CD14-positive monocyte (primary cell): Measurements from ENCODE around the gene APC. TPM values are rescaled to one million over a fixed set of nuclear protein-coding genes. Genes with fewer than 3 reads are reported as not detected.

Experiments used
- DNase-seq, 3 donors: peaks; one replicate each; pipeline ENCODE4 v3.0.0-alpha.2; 2011 to 2022
- H2AFZ ChIP-seq: 2 replicates; pipeline ENCODE4 v1.6.0; 2012; ENCODE audit warnings: mild to moderate bottlenecking, low read depth, low read length, inconsistent platforms; ENCODE audit not compliant: insufficient read depth, poor library complexity, severe bottlenecking
- H3K27ac ChIP-seq, 2 donors: 1 replicate in 1 of 2; 2 replicates in 1 of 2; pipeline ENCODE4 v1.5.1; 2012 to 2013; ENCODE audit warnings: low read length in 2 of 2, control low read depth in 1 of 2, inconsistent platforms in 1 of 2, low read depth in 1 of 2, mild to moderate bottlenecking in 1 of 2
- H3K27me3 ChIP-seq, 2 donors: one replicate each; pipeline versions ENCODE4 v1.6.0 to v1.6.1; 2011 to 2013; ENCODE audit warnings: low read length in 2 of 2; ENCODE audit not compliant: control insufficient read depth in 2 of 2, insufficient read depth in 2 of 2
- H3K36me3 ChIP-seq, 2 donors: replicated peaks in 1 of 2; 1 replicate in 1 of 2; 2 replicates in 1 of 2; pipeline versions ENCODE4 v1.5.1 to v1.6.1; 2012 to 2013; ENCODE audit warnings: low read length in 2 of 2, control low read depth in 1 of 2, inconsistent platforms in 1 of 2, mild to moderate bottlenecking in 1 of 2; ENCODE audit not compliant: insufficient read depth in 2 of 2, control insufficient read depth in 1 of 2
- H3K4me1 ChIP-seq, 2 donors: 1 replicate in 1 of 2; 2 replicates in 1 of 2; pipeline versions ENCODE4 v1.5.1 to v1.6.1; 2012 to 2013; ENCODE audit warnings: low read length in 2 of 2, control low read depth in 1 of 2, inconsistent platforms in 1 of 2, mild to moderate bottlenecking in 1 of 2, moderate library complexity in 1 of 2; ENCODE audit not compliant: insufficient read depth in 2 of 2, control insufficient read depth in 1 of 2
- H3K4me2 ChIP-seq: replicated peaks from 2 replicates; pipeline ENCODE3; 2012; ENCODE audit warnings: low read length, moderate library complexity, mild to moderate bottlenecking; ENCODE audit not compliant: poor library complexity, severe bottlenecking; ENCODE audit errors: extremely low read depth
- H3K4me3 ChIP-seq, 3 experiments: fragments of 200-600 bp in 1 of 3; sonication (generic) in 1 of 3; replicated peaks in 1 of 3; 1 replicate in 2 of 3; 2 replicates in 1 of 3; pipeline ENCODE4 v1.5.1; 2011 to 2013; ENCODE audit warnings: low read length in 3 of 3, mild to moderate bottlenecking in 3 of 3, control low read depth in 2 of 3, low read depth in 2 of 3, inconsistent platforms in 1 of 3, moderate library complexity in 1 of 3
- H3K79me2 ChIP-seq: 2 replicates; pipeline ENCODE4 v1.6.0; 2012; ENCODE audit warnings: mild to moderate bottlenecking, control low read depth, inconsistent platforms, low read length, moderate library complexity; ENCODE audit not compliant: insufficient read depth
- H3K9ac ChIP-seq: 2 replicates; pipeline ENCODE4 v1.6.0; 2017; ENCODE audit warnings: low read length, mild to moderate bottlenecking; ENCODE audit not compliant: insufficient read depth, poor library complexity, severe bottlenecking
- H3K9me3 ChIP-seq, 2 donors: replicated peaks in 1 of 2; 1 replicate in 1 of 2; 2 replicates in 1 of 2; pipeline versions ENCODE4 v1.5.1 to v1.6.1; 2012 to 2013; ENCODE audit warnings: low read length in 2 of 2, control low read depth in 1 of 2; ENCODE audit not compliant: control insufficient read depth in 1 of 2, insufficient read depth in 1 of 2
- H4K20me1 ChIP-seq: 2 replicates; pipeline ENCODE4 v1.6.0; 2012; ENCODE audit warnings: mild to moderate bottlenecking, low read length, control low read depth, moderate library complexity; ENCODE audit not compliant: insufficient read depth
- H3K27ac Mint-ChIP-seq, 7 donors: one replicate each; pipeline ENCODE4 v1.8.0; 2020; ENCODE audit warnings: mild to moderate bottlenecking in 7 of 7, mixed read lengths in 7 of 7, moderate library complexity in 6 of 7, inconsistent platforms in 2 of 7
- H3K27me3 Mint-ChIP-seq, 3 donors: one replicate each; pipeline ENCODE4 v1.8.0; 2021 to 2022; ENCODE audit warnings: low read depth in 3 of 3, mild to moderate bottlenecking in 3 of 3, mixed read lengths in 3 of 3, moderate library complexity in 3 of 3, inconsistent platforms in 1 of 3
- H3K36me3 Mint-ChIP-seq, 2 donors: one replicate each; pipeline ENCODE4 v1.8.0; 2020; ENCODE audit warnings: mixed read lengths in 2 of 2, inconsistent platforms in 1 of 2, mild to moderate bottlenecking in 1 of 2
- H3K4me1 Mint-ChIP-seq: one replicate; pipeline ENCODE4 v1.8.0; 2020; ENCODE audit warnings: mild to moderate bottlenecking, mixed read lengths
- H3K4me3 Mint-ChIP-seq, 2 donors: one replicate each; pipeline ENCODE4 v1.8.0; 2020; ENCODE audit warnings: mild to moderate bottlenecking in 2 of 2, mixed read lengths in 2 of 2, moderate library complexity in 1 of 2
- H3K9me3 Mint-ChIP-seq, 7 donors: one replicate each; pipeline ENCODE4 v1.8.0; 2020 to 2022; ENCODE audit warnings: mixed read lengths in 7 of 7, mild to moderate bottlenecking in 6 of 7, moderate library complexity in 6 of 7, inconsistent platforms in 2 of 7
- WGBS: methylation state at CpG from one replicate; pipeline ENCODE4 v1.1.5; 2013; ENCODE audit warnings: missing lambda C conversion rate; ENCODE audit not compliant: insufficient coverage; 5-methylcytosine and 5-hydroxymethylcytosine counted together
- intact Hi-C, 2 donors: fragments of 100-400 bp; cut with micrococcal nuclease; formaldehyde crosslinking; loops; one replicate each; pipeline versions ENCODE4 v1.15.0 to v1.15.1; 2023
- polyA plus RNA-seq, 3 donors: library from polyadenylated mRNA; depleted of rRNA in 1 of 3; unstranded in 2 of 3; stranded (reverse) in 1 of 3; fragments of 300-500 nt in 2 of 3; fragments of >200 nt in 1 of 3; fragmentation: Illumina TruSeq in 2 of 3; gene quantifications; 1 replicate in 2 of 3; 2 replicates in 1 of 3; pipeline ENCODE4 v1.2.3, GENCODE V29; 2012 to 2021
- TF ChIP-seq, protein P1 (sequence below): fragments of 200-600 bp; IDR thresholded peaks from one replicate; pipeline ENCODE4 v1.8.0; 2022; ENCODE audit warnings: antibody characterized with exemption, mild to moderate bottlenecking

APC gene
- polyA plus RNA-seq, 3 donors: 6.5 to 13.6 (median 9.0) TPM

- DNase-seq: no peak
- Histone ChIP-seq H3K27me3 (no peaks in the 10 kb centered on the region), H3K4me1 (peaks cover 0 to 2% of the 10 kb centered on the region in 2 donors), H3K4me2 (no peak overlapping the region), H3K9ac (no peak overlapping the region), H2AFZ (no peak overlapping the region), H3K4me3 (no peak overlapping the region), H3K9me3 (no peaks in the 10 kb centered on the region), H4K20me1 (no peaks in the 10 kb centered on the region), H3K79me2 (no peaks in the 10 kb centered on the region), H3K27ac (no peak overlapping the region), H3K36me3 (peaks cover 2 to 13% of the 10 kb centered on the region in 2 donors)
- H3K4me3 Mint-ChIP-seq: no peak overlapping the region
- no peaks in the 10 kb centered on the region for H3K9me3 Mint-ChIP-seq
- TF ChIP-seq, protein P1, sequence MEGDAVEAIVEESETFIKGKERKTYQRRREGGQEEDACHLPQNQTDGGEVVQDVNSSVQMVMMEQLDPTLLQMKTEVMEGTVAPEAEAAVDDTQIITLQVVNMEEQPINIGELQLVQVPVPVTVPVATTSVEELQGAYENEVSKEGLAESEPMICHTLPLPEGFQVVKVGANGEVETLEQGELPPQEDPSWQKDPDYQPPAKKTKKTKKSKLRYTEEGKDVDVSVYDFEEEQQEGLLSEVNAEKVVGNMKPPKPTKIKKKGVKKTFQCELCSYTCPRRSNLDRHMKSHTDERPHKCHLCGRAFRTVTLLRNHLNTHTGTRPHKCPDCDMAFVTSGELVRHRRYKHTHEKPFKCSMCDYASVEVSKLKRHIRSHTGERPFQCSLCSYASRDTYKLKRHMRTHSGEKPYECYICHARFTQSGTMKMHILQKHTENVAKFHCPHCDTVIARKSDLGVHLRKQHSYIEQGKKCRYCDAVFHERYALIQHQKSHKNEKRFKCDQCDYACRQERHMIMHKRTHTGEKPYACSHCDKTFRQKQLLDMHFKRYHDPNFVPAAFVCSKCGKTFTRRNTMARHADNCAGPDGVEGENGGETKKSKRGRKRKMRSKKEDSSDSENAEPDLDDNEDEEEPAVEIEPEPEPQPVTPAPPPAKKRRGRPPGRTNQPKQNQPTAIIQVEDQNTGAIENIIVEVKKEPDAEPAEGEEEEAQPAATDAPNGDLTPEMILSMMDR: no peak
- intact Hi-C loops: no loop called here
- WGBS: no CpG with 5 or more reads among the region's 1 CpG
- H3K27ac Mint-ChIP-seq: no peak overlapping the region
- peaks cover 5% of the 10 kb centered on the region for H3K4me1 Mint-ChIP-seq
- peaks cover 3 to 4% (median 3%) of the 10 kb centered on the region in 3 donors for H3K27me3 Mint-ChIP-seq
- peaks cover 16 to 23% of the 10 kb centered on the region in 2 donors for H3K36me3 Mint-ChIP-seq
Observed at GRCh38 chr5:112844489-112844888, 106.8 kb downstream of the APC start.

GRCh38 chr5:112846556-112846955, 108.9 kb downstream of the APC start:
- Histone ChIP-seq H3K4me2 (no peak overlapping the region), H3K27me3 (no peaks in the 10 kb centered on the region), H2AFZ (no peak overlapping the region), H3K4me1 (peaks cover 0 to 2% of the 10 kb centered on the region in 2 donors), H3K9me3 (no peaks in the 10 kb centered on the region), H3K36me3 (no peaks in the 10 kb centered on the region), H4K20me1 (no peaks in the 10 kb centered on the region), H3K79me2 (no peaks in the 10 kb centered on the region), H3K4me3 (no peak overlapping the region), H3K9ac (no peak overlapping the region), H3K27ac (no peak overlapping the region)
- intact Hi-C loops: no loop called here
- TF ChIP-seq, protein P1: no peak
- peaks cover 5% of the 10 kb centered on the region for H3K4me1 Mint-ChIP-seq
- H3K9me3 Mint-ChIP-seq: no peaks in the 10 kb centered on the region
- peaks cover 4 to 11% of the 10 kb centered on the region in 2 donors for H3K36me3 Mint-ChIP-seq
- H3K27me3 Mint-ChIP-seq: peaks cover 3 to 8% (median 4%) of the 10 kb centered on the region in 3 donors
- WGBS: 98% methylated on average over 5 of the region's 5 CpGs
- no peak overlapping the region for H3K27ac Mint-ChIP-seq
- H3K4me3 Mint-ChIP-seq: no peak overlapping the region
- no peak for DNase-seq
